ENCODE measurements around the gene MSH6. TPM values are rescaled to one million over a fixed set of nuclear protein-coding genes. Genes with fewer than 3 reads are reported as not detected.
"Not testable (repeated sequence)": the region's sequence is repeated elsewhere in the genome, so short reads cannot be mapped to it uniquely, and the experiment has no call there.

The MSH6 gene
- total and polyA plus RNA-seq, 11 donors: 5.3 to 40.7 (median 22.5) TPM

DNA sequence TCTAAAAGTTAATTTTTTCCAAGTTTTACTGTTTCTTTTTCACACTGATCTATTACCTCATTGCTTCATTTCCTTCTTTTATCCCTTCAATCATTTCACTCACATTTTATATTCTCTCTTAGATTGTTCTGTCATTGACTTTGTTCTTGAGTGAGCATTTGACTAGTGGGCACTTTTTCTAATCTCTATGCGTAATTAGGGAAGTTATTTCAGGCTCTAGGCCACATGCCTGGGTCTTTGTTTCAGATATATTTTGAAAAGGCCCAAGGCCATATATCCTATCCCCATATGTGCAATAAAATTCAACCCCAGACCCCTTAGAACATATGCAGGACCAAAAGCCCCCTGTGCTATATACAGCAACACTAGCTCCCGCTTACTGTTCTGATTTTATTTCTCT is 61.2 kb downstream of the MSH6 start:
- DNase-seq (no peak), ATAC-seq (peak; percentile 42 to 58 (median 50))
- TF ChIP-seq, protein P1, sequence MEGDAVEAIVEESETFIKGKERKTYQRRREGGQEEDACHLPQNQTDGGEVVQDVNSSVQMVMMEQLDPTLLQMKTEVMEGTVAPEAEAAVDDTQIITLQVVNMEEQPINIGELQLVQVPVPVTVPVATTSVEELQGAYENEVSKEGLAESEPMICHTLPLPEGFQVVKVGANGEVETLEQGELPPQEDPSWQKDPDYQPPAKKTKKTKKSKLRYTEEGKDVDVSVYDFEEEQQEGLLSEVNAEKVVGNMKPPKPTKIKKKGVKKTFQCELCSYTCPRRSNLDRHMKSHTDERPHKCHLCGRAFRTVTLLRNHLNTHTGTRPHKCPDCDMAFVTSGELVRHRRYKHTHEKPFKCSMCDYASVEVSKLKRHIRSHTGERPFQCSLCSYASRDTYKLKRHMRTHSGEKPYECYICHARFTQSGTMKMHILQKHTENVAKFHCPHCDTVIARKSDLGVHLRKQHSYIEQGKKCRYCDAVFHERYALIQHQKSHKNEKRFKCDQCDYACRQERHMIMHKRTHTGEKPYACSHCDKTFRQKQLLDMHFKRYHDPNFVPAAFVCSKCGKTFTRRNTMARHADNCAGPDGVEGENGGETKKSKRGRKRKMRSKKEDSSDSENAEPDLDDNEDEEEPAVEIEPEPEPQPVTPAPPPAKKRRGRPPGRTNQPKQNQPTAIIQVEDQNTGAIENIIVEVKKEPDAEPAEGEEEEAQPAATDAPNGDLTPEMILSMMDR (IDR thresholded peaks at IDR 0.05): no peak
- TF ChIP-seq POLR2A (IDR thresholded peaks at IDR 0.05): no peak
- Histone ChIP-seq H3K9me3 (no peaks in the 10 kb centered on the region), H3K27ac (peak overlapping the region in 1 of 12 donors; percentile 18), H3K4me3 (no peak overlapping the region), H3K27me3 (no peaks in the 10 kb centered on the region), H3K36me3 (peaks cover 0 to 6% (median 4%) of the 10 kb centered on the region in 9 donors), H3K4me1 (peaks cover 0 to 40% (median 29%) of the 10 kb centered on the region in 12 donors)
- intact Hi-C loops (cut with DNase I): loop anchor here in 2 of 10 donors (10.0 kb wide), 2 partner anchors 51 to 61 kb away; partner anchors contain the start of gene FBXO11 (in 1 of the 2)
- WGBS, 4 donors: 67 to 74% (median 70%) methylated on average over 2 of the region's 2 CpGs

DNA sequence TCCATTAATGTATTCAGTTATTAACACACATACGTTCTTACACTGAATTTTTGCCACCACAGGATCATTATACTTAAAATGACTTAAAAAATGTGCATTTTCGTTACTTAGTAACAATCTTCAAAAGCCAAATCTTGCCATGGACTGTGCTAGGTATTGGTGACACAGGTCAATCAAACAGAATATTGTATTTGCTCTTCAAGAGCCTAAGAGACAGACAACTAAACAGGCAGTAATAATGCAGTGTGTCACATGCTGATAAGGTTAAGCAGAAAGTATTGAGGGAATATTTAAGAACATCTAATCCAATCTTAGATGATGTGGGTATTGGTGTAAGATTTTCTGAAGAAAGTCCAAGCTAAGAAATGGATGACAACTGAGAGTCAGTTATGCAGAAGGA is 66.4 kb downstream of the MSH6 start:
- Histone ChIP-seq H3K9me3 (no peaks in the 10 kb centered on the region), H3K27ac (no peak overlapping the region), H3K36me3 (peaks cover 0 to 6% (median 0%) of the 10 kb centered on the region in 9 donors), H3K4me1 (peaks cover 0 to 56% (median 25%) of the 10 kb centered on the region in 12 donors), H3K4me3 (no peak overlapping the region), H3K27me3 (no peaks in the 10 kb centered on the region)
- intact Hi-C loops (cut with DNase I): loop anchor here in 2 of 10 donors (10.0 kb wide), 2 partner anchors 45 to 55 kb away; partner anchors contain the start of gene FBXO11 (in 1 of the 2)
- no peak for TF ChIP-seq POLR2A (IDR thresholded peaks at IDR 0.05)
- TF ChIP-seq, protein P1 (IDR thresholded peaks at IDR 0.05): no peak
- no peak for ATAC-seq
- DNase-seq: no peak
- 85 to 90% (median 86%) methylated on average over 2 of the region's 2 CpGs for WGBS, 4 donors

DNA sequence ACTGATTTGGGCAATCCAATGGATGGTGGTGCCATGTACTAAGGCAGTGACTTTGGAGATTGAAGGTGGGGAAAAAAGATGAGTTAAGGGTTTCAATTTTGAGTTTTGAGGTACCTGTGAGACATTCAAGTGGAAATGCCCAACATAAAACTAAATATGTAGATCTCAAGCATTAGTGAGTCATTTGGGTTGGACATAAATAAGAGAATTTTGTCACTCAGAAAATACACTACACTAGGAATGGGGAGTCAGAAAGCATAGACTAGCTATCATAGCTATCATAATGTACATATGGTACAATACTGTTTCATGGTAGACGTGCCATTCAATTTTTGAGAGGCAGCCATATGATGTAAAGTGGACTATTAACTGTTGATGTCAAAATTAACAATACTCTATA is 67.3 kb downstream of the MSH6 start:
- Histone ChIP-seq H3K9me3 (no peaks in the 10 kb centered on the region), H3K4me3 (no peak overlapping the region), H3K4me1 (peaks cover 0 to 57% (median 19%) of the 10 kb centered on the region in 12 donors), H3K27me3 (no peaks in the 10 kb centered on the region), H3K36me3 (peaks cover 0 to 6% (median 0%) of the 10 kb centered on the region in 9 donors), H3K27ac (no peak overlapping the region)
- DNase-seq (no peak), ATAC-seq (no peak)
- intact Hi-C loops (cut with DNase I): loop anchor here in 4 of 10 donors (10.0 kb wide), 3 partner anchors 55 to 575 kb away; partner anchors contain the start of gene FBXO11 (in 1 of the 4)
- TF ChIP-seq POLR2A (IDR thresholded peaks at IDR 0.05): no peak
- WGBS, 4 donors: 79 to 90% (median 87%) methylated on average over 1 of the region's 1 CpG

DNA sequence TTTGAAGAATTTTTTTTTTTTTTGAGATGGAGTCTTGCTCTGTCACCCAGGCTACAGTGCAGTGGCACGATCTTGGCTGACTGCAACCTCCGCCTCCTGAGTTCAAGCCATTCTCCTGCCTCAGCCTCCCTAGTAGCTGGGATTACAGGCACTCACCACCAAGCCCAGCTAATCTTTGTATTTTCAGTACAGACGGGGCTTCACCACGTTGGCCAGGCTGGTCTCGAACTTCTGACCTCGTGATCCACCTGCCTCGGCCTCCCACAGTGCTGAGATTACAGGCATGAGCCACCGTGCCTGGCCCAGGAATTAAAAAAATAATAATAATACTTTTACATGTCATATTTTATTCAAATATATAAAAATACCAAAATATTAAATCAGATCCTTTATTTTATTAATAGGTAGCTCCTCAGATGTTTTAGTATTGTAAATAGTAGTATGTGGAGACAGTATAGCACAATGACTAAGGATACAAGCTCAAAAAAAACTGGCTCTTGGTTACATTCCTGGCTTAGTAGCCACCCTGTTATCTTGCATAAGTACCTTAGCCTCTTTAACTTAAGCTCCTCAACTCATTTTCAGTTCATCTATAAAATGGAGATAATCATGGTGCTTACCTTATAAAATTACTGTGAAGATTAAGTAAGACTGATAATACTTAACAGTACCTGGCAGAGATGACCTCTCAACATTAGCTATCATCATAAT is 70.3 kb downstream of the MSH6 start:
- not testable (repeated sequence) for H3K4me3 ChIP-seq, H3K36me3 ChIP-seq, H3K9me3 ChIP-seq, ATAC-seq, H3K27me3 ChIP-seq, DNase-seq, H3K27ac ChIP-seq
- 81 to 88% (median 83%) methylated on average over 8 of the region's 8 CpGs for WGBS, 4 donors
- H3K4me1 ChIP-seq: peaks cover 0 to 62% (median 16%) of the 10 kb centered on the region in 12 donors
- intact Hi-C loops (cut with DNase I): loop anchor here in 4 of 10 donors (10.0 kb wide), 3 partner anchors 52 to 572 kb away; partner anchors contain the start of gene FBXO11 (in 1 of the 4)

Other genes starting within 250 kb of the MSH6 start
- 1 to 10 TPM in 1 of 9 donors, under 1 TPM in 4, not detected in 4; 0.07 to 1.0 (median 0.16) TPM for gene KCNK12, start 212.2 kb upstream of the MSH6 start, total RNA-seq
- gene KCNK12, start 212.2 kb upstream of the MSH6 start, polyA plus RNA-seq: under 1 TPM; 0.01 to 0.04 TPM
- 10 to 100 TPM; 26.0 to 52.4 (median 35.0) TPM for gene FBXO11, start 123.4 kb downstream of the MSH6 start, total RNA-seq
- gene FBXO11, start 123.4 kb downstream of the MSH6 start, polyA plus RNA-seq: 10 to 100 TPM; 19.7 to 23.4 TPM

All from heart left ventricle (tissue), 16 donors.